Activated naive CD4-positive, alpha-beta T cell treated with anti-CD3 and anti-CD28 coated beads, Interleukin-2, amount 50 U/mL, for 72 hours (primary cell): ENCODE results near the gene CCDC183. TPM values are rescaled to one million over a fixed set of nuclear protein-coding genes. Genes with fewer than 3 reads are reported as not detected.

ENCODE experiments used
- ATAC-seq, 2 donors: fragments of 150-1000 bp; cut with Tn5 transposase; 2 replicates each; pipeline ENCODE4 v1.10.0; 2021; ENCODE audit warnings: mild to moderate bottlenecking in 2 of 2, moderate library complexity in 2 of 2
- DNase-seq, 2 donors: peaks; one replicate each; pipeline ENCODE4 v3.0.0; 2021 to 2022; ENCODE audit warnings: low spot score in 2 of 2
- H3K27ac Mint-ChIP-seq, 2 donors: one replicate each; pipeline ENCODE4 v1.8.0; 2022; ENCODE audit warnings: mild to moderate bottlenecking in 2 of 2, mixed read lengths in 2 of 2
- H3K36me3 Mint-ChIP-seq, 2 donors: one replicate each; pipeline ENCODE4 v1.8.0; 2022; ENCODE audit warnings: mixed read lengths in 2 of 2
- H3K9me3 Mint-ChIP-seq, 2 donors: one replicate each; pipeline ENCODE4 v1.8.0; 2022; ENCODE audit warnings: mixed read lengths in 2 of 2
- total RNA-seq, 2 donors: library from RNA; stranded (reverse); gene quantifications; one replicate each; pipeline ENCODE4 v1.2.3, GENCODE V29; 2022

Gene CCDC183
- total RNA-seq, 2 donors from 2014 or later: 0.18 to 1.3 TPM

DNA sequence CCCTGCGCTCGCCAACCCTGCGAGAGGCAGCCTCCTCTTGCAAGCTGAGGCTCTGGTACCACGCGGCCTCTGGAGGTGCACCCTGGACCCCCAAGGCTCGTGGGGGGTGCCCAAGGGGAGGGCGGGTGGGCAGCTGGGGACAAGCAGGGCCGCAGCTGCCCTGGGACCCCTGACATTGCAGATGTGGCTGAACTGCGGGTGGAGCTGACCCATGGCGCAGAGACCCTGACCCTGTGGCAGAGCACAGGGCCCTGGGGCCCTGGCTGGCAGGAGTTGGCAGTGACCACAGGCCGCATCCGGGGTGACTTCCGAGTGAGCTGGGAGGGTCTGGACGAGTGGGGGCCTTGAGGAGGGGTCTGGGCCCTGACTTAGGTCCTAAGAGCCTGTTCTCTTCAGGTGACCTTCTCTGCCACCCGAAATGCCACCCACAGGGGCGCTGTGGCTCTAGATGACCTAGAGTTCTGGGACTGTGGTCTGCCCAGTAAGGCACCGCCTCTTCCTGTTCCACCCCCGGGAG lies 57.5 kb downstream of the CCDC183 start:
- DNase-seq (no peak), ATAC-seq (no peak)
- Mint-ChIP-seq H3K9me3 (no peaks in the 10 kb centered on the region), H3K36me3 (peaks cover 0 to 15% of the 10 kb centered on the region in 2 donors), H3K27ac (no peak overlapping the region)

DNA sequence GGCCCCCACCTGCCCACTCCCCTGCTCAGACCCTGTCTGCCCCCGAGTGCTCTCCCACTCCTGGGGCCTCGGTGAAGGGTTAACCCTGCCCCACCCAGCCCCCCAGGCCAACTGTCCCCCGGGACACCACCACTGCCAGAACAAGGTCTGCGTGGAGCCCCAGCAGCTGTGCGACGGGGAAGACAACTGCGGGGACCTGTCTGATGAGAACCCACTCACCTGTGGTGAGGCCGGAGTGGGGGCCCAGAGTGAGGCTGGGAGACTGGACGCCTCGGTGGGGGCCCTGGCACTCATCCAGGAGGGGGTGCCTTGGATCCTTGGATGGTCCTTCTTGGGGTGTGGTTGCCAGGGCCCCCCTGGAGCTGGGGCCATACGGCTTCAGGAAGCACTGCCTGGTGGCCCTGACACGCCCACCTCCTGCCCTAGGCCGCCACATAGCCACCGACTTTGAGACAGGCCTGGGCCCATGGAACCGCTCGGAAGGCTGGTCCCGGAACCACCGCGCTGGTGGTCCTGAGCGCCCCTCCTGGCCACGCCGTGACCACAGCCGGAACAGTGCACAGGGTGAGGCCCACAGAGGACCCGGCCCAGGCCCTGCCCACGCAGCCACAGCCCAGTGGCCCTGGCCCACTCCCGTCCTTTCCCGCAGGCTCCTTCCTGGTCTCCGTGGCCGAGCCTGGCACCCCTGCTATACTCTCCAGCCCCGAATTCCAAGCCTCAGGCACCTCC lies 58.1 kb downstream of the CCDC183 start:
- ATAC-seq: no peak
- Mint-ChIP-seq H3K36me3 (peaks cover 0 to 15% of the 10 kb centered on the region in 2 donors), H3K9me3 (no peaks in the 10 kb centered on the region), H3K27ac (peak overlapping the region in 1 of 2 donors; percentile 21)
- DNase-seq: no peak

DNA sequence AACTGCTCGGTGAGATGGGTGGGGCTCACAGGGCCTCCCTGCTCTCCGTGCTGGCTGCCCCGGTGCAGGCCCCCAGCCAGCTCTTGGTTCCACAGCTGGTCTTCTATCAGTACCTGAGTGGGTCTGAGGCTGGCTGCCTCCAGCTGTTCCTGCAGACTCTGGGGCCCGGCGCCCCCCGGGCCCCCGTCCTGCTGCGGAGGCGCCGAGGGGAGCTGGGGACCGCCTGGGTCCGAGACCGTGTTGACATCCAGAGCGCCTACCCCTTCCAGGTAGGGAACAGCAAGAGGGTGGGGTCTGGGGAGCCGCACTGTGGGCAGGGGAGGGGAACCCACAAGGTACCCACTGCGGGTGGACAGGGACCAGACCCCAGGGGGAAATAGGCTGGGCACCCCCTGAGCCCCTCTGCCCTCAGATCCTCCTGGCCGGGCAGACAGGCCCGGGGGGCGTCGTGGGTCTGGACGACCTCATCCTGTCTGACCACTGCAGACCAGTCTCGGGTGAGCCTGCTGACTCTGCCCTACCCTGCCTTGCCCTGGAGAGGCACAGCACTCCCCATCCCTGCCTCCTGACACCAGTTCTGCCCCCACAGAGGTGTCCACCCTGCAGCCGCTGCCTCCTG lies 58.8 kb downstream of the CCDC183 start:
- DNase-seq (no peak), ATAC-seq (no peak)
- Mint-ChIP-seq H3K27ac (peak overlapping the region in 1 of 2 donors; percentile 21), H3K36me3 (peaks cover 0 to 11% of the 10 kb centered on the region in 2 donors), H3K9me3 (no peaks in the 10 kb centered on the region)

GRCh38 chr9:136855461-136856078 lies 59.4 kb downstream of the CCDC183 start:
- no peak for DNase-seq
- Mint-ChIP-seq H3K9me3 (no peaks in the 10 kb centered on the region), H3K36me3 (peaks cover 0 to 5% of the 10 kb centered on the region in 2 donors), H3K27ac (no peak overlapping the region)
- ATAC-seq: no peak

- ATAC-seq (no peak), DNase-seq (no peak)
- Mint-ChIP-seq H3K27ac (no peak overlapping the region), H3K36me3 (no peaks in the 10 kb centered on the region), H3K9me3 (no peaks in the 10 kb centered on the region)
Observed at GRCh38 chr9:136856079-136856476, 59.9 kb downstream of the CCDC183 start.

DNA sequence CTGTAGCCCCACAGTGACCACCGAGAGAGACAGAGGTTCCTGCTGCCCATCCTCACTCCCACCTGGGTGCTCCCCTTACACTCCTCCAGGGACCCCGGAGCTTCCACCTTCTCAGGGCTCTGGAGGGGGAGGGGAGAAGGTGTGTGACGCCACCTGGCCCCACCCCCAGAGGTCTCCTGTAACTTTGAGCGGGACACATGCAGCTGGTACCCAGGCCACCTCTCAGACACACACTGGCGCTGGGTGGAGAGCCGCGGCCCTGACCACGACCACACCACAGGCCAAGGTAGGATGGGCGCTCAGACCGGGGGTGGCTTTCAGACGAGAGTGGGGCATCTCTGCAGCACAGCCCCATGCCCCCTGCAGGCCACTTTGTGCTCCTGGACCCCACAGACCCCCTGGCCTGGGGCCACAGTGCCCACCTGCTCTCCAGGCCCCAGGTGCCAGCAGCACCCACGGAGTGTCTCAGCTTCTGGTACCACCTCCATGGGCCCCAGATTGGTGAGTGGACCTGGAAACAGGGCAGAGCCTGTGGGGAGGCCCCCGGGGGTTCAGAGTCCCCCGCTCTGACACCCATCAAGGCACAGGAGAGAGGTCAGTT lies 60.5 kb downstream of the CCDC183 start:
- Mint-ChIP-seq H3K27ac (no peak overlapping the region), H3K36me3 (no peaks in the 10 kb centered on the region), H3K9me3 (no peaks in the 10 kb centered on the region)
- no peak for DNase-seq
- ATAC-seq: no peak

DNA sequence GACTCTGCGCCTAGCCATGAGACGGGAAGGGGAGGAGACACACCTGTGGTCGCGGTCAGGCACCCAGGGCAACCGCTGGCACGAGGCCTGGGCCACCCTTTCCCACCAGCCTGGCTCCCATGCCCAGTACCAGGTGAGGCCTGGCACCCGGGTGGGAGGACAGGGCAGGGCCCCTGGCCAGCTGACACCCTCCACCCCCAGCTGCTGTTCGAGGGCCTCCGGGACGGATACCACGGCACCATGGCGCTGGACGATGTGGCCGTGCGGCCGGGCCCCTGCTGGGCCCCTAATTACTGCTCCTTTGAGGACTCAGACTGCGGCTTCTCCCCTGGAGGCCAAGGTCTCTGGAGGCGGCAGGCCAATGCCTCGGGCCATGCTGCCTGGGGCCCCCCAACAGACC lies 61.0 kb downstream of the CCDC183 start:
- DNase-seq (no peak), ATAC-seq (no peak)
- Mint-ChIP-seq H3K36me3 (no peaks in the 10 kb centered on the region), H3K9me3 (no peaks in the 10 kb centered on the region), H3K27ac (no peak overlapping the region)

Other genes with a start within 250 kb of the CCDC183 start
- gene EGFL7, start 133.4 kb upstream of the CCDC183 start, total RNA-seq: 1 to 10 TPM in 1 of 2 donors, under 1 TPM in 1; 0.61 to 1.6 TPM
- gene AGPAT2, start 108.9 kb upstream of the CCDC183 start, total RNA-seq: 10 to 100 TPM in 1 of 2 donors, 1 to 10 TPM in 1; 7.4 to 18.9 TPM
- under 1 TPM in 1 of 2 donors, not detected in 1; 0.37 TPM for gene DIPK1B, start 83.8 kb upstream of the CCDC183 start, total RNA-seq
- gene LCN10, start 53.4 kb upstream of the CCDC183 start, total RNA-seq: 1 to 10 TPM in 1 of 2 donors, under 1 TPM in 1; 0.89 to 1.6 TPM
- not detected for gene LCN6, start 47.8 kb upstream of the CCDC183 start, total RNA-seq
- not detected for gene LCN8, start 38.1 kb upstream of the CCDC183 start, total RNA-seq
- gene LCN15, start 31.8 kb upstream of the CCDC183 start, total RNA-seq: not detected
- gene TMEM141, start 5.0 kb upstream of the CCDC183 start, total RNA-seq: 10 to 100 TPM; 31.1 to 46.8 TPM
- gene RABL6, start 11.6 kb downstream of the CCDC183 start, total RNA-seq: 100 to 1,000 TPM in 1 of 2 donors, 10 to 100 TPM in 1; 79.3 to 101 TPM
- gene AJM1, start 46.1 kb downstream of the CCDC183 start, total RNA-seq: 1 to 10 TPM; 3.7 to 6.7 TPM
- gene PHPT1, start 53.1 kb downstream of the CCDC183 start, total RNA-seq: 100 to 1,000 TPM; 129 to 167 TPM
- gene MAMDC4, start 56.0 kb downstream of the CCDC183 start, total RNA-seq: 10 to 100 TPM; 17.7 to 21.5 TPM
- 100 to 1,000 TPM; 272 to 274 TPM for gene EDF1, start 70.0 kb downstream of the CCDC183 start, total RNA-seq
- 10 to 100 TPM; 53.7 to 56.5 TPM for gene TRAF2, start 90.2 kb downstream of the CCDC183 start, total RNA-seq
- gene FBXW5, start 148.4 kb downstream of the CCDC183 start, total RNA-seq: 100 to 1,000 TPM in 1 of 2 donors, 10 to 100 TPM in 1; 66.9 to 107 TPM
- 1 to 10 TPM; 1.5 to 2.5 TPM for gene C8G, start 148.9 kb downstream of the CCDC183 start, total RNA-seq
- 1 to 10 TPM in 1 of 2 donors, under 1 TPM in 1; 0.64 to 2.0 TPM for gene LCN12, start 155.9 kb downstream of the CCDC183 start, total RNA-seq
- not detected for gene PTGDS, start 181.2 kb downstream of the CCDC183 start, total RNA-seq
- gene LCNL1, start 186.7 kb downstream of the CCDC183 start, total RNA-seq: not detected
- gene PAXX, start 196.1 kb downstream of the CCDC183 start, total RNA-seq: 10 to 100 TPM; 36.7 to 64.5 TPM
- gene CLIC3, start 200.2 kb downstream of the CCDC183 start, total RNA-seq: not detected
- 10 to 100 TPM; 17.8 to 21.9 TPM for gene ABCA2, start 231.9 kb downstream of the CCDC183 start, total RNA-seq
- gene FUT7, start 235.8 kb downstream of the CCDC183 start, total RNA-seq: 1 to 10 TPM; 1.4 to 1.6 TPM
- gene NPDC1, start 249.8 kb downstream of the CCDC183 start, total RNA-seq: 10 to 100 TPM; 29.4 to 34.2 TPM